Activated CD8-positive, alpha-beta memory T cell treated with anti-CD3 and anti-CD28 coated beads, Interleukin-2, amount 50 U/mL, for 48 hours (primary cell): ENCODE data around the gene BCKDK.

Experiments used
- DNase-seq: peaks from one replicate; pipeline ENCODE4 v3.0.0-alpha.2; 2020

The BCKDK gene

DNA sequence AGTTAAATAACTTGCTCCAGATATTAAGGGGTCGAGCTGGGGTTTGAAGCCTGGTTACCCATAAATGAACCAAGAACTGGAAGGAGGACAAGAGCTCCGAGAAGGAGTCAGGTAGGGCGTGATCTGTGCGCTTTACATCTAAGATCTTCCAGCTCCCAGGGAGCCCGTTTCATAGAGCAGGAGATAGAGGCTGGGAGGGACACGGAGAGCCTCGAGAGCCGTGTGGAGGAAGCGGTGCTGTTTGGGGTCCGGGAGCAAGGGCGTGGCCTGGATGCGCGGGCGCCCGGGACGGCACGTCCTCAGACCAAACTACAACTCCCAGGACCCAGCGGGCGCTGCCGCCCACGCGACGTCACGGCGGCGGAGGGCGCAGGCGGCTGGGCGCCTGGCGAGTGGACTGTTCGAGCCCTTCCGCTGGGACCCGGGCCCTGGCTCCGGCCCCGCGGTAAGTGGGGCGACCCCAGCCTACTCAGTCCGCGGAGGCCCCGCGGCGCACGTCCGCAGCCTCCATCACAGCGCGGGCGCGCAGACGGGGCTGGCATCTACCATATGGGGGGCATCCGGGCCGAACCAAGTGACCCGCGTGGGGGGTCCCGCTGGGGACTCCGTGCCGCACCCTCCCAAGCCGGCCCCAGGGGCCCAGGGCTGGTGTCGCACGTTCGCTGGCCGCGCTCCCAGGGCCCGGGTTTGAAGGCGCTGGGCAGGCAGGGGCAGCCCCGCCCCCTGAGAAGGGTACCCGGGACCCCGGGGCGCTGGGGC lies at the start of gene BCKDK:
Gene BCKDK (plus strand): TSS at position 352 of the 759 bp plus-strand sequence. CDS start 838 bp downstream, outside the sequence.
- peak; percentile 91 for DNase-seq

DNA sequence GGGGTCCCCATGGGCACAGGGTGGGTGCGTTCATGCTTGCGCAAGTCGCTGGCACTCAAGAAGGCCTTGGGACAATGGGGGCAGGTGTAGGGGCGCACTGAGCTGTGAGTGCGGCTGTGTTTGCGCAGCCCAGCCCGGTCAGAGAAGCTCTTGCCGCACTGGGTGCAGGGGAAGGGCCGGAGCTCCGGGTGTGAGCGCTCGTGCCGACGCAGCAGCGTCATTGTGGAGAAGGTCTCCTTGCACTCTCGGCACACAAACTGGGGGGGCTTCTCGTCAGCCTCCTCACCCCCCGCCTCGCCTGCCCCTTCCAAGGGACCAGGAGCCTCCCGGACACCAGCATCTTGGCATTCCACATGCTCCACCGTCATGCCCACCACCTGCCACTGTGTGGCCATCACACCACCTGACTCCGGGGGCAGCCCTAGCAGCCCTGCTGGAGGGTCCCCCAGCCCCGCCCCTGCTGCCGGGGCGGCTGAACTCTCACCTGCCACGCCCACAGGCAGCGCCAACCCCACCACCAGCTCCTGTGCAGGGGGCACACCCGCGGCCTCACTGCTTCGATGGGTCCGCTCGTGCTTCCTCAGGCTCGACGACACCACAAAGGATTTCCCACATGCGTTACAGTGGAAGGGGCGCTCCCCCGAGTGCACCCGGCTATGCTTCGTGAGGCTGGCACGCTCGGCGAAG lies 46.9 kb upstream of the BCKDK start:
- DNase-seq, result no peak

DNA sequence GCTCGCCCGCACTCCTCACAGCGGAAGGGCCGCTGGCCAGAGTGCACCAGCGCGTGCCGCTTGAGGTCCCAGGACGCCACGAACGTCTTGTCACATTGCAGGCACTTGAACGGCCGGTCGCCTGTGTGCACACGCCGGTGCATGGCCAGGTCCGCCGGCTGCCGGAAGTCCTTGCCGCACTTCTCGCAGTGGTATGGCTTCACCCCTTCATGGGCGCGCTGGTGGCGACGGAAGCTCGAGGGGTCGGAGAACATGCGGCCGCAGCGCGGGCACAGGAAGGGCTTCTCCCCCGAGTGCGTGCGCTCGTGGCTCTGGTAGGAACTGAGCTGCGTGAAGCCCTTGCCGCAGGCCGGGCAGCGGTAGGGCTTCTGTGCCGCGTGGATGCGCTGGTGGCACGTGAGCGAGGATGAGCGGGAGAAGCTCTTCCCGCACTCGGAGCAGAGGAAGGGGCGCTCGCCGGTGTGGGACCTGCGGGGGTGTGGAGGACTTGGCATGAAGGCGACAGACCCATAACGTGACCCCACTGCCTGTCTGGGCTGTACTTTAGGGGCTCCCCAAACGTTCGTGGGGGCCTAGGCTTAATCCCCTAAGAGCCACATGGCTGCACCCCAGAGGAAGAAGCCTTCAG lies 46.3 kb upstream of the BCKDK start:
- DNase-seq, result no peak

DNA sequence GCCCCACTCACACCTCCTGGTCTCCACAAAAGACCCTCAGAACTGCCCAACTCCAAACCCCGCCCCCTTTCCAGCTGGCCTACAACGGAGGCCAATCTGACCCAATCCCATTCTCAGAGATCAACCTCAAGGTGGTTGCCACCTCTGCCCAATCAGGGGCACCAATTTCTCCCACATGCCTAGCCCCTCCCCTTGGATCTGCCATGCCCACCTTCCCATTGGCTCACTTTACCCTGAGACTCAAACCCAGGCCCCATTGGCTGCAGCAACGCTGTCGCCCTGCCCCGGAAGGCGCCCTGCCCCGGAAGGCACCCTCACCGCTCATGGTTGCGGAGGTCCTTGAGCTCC lies 44.7 kb upstream of the BCKDK start:
- DNase-seq, result no peak

DNA sequence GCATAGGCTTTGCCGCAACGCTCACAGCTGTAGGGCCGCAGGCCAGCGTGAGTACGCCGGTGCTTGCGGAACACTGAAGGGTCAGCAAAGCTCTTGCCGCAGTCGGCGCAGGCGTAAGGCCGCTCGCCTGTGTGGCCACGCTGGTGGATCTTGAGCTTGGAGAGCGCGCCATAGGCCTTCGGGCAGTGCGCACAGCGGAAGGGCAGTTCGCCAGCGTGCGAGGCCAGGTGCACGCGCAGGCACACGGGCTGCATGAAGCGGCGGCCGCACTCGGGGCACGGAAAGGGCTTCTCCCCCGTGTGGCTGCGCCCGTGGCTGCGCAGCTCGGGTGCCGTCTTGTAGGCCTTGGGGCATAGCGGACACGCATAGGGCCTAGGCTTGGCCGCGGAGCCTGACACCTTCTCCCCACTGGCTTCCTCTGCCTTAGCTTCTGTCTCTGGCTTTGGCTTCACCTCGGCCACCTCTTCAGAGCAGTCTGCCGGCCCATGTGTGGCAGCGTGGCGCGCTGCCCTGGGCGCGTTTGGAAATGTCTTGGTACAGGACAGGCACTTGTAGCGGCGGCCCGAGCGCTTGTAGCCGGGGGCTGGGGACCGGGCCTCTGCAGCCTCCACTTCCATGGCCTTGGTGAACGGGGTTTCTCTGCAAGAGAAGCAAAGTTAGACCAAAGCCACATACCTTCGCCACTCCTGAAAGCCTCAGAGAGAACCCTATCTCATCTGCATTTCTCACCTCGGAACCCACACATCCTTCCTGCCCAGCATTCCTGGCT lies 44.2 kb upstream of the BCKDK start:
- DNase-seq, result no peak

DNA sequence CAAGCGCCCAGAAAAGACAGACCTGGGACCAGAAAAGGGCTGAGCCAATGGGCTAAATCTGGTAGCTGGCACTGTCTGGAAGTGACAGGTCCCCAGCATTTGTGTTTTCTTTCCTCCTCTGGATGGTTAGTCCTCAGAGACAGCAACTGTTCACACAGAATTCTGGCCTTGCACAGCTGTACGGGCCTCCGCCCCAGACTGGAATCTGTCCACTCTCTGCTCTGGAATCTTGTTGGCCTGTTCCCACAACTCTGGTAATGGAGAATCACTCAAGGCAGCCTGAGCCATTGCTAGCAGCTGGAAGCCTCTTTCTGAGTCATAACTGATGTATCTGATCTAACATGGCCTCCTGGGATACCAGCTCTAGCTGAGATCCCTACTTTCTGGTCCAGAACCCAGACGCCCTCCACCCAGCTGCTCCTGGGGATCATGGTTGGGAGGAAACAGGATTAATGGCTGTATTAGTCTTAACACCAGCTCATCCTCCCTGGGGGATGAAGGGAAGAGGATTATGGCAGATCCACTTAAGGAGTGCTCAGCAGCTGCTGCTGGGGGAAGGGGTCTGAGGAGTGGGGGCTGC lies 43.2 kb upstream of the BCKDK start:
- DNase-seq, result no peak

DNA sequence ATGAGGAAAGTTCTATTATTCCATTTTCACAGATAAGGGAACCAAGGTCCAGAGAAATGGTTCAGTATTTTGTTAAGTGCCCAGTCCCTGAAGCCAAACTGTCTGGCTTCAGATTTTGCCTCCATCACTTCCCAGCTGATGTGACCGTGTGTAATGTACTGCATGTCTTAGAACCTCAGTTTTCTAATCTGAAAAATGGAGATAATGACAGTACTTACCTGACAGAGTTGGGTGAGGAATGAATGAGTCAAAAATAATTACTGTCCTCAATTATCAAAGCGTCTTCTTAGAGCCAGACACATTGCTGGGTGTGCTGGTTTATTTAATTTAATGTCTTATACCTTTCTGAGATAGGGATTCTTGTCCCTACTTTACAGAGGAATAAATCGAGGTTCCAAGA lies 40.8 kb upstream of the BCKDK start:
- DNase-seq, result no peak

DNA sequence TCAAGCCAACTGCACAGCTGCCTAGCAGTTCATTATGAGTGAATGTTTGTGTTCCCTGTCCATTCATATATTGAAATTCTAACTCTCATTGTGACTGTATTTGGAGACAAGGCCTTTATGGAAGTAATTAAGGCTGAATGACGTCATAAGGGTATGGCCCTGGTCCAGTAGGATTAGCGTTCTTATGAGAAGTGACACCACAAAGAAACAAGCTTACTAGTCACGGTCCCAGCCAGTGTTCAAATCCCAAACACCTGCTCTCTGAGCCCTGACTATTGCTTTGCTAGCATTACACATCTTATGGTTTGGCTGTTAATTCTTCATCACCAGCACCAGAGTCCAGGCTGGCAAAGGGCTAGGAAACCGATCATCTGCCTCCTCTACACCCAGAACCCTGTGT lies 36.3 kb upstream of the BCKDK start:
- DNase-seq, result no peak

DNA sequence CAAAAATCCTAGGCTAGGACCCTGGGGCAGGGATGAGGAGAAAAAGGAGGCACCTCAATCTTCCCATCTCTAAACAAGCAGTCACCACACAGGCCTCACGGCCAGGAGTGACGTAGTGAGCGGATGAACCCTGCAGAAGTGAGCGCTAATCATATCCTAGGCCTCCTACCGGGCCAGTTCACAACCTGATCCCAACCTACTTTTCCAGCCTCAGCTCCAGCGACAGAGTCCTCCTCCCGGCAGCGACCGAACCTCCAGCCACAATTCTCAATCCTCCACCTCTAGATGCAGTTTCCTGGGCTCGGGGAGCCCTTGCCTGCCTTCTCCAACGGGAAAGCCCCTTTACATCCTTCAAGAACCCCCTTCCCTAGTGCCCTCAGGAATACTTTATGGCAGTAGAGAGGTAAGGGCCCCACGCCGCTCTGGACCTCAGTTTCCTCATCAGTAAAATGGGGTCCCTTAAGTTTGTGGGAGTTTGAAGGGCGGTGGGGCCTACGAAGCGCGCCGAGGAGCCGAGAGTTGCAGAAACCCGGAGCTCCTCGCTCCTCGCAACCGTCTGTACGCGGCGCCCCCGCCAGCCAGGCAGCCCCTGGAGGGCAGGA lies 35.5 kb upstream of the BCKDK start:
- no peak for DNase-seq

DNA sequence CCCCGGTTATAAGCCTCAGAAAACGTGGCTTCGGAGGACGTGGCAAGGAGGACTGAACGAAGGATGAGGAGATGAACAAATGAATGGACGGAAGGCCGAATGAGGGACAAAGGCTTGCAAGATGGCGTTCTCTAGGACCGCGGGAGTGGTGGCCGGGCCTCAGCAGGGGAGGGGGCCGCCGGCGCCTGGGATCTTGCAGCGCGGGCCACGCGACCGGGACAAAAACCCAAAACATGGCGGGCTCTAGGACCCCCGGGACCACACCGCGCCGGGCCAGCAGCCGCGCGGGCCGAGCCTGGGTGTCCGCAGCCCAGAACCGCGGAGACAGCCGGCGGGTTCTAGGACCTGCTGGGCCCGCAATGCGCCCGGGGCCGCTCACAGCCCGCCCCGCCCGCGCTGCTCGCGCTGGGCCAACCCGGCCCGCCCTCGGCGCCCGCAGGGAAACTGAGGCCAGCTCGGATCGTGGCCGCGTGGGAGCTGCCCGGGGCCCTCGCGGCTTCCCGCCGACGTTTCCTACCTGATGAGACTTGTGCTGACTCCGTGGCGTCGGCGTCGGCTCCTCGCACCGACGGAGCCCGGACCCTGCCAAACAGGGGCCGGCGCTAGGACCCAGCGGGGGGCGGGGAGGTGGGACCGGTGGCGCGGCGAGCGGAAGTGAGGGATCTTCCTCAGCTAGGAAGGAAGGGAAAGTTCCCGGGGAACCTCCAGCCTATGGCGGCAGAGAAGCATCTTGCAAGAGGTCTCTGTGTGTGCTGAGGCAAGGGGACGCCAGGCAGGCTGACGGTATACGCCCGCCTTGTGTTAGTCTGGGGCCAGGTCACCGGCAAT lies 34.8 kb upstream of the BCKDK start:
- peak; percentile 94 for DNase-seq

DNA sequence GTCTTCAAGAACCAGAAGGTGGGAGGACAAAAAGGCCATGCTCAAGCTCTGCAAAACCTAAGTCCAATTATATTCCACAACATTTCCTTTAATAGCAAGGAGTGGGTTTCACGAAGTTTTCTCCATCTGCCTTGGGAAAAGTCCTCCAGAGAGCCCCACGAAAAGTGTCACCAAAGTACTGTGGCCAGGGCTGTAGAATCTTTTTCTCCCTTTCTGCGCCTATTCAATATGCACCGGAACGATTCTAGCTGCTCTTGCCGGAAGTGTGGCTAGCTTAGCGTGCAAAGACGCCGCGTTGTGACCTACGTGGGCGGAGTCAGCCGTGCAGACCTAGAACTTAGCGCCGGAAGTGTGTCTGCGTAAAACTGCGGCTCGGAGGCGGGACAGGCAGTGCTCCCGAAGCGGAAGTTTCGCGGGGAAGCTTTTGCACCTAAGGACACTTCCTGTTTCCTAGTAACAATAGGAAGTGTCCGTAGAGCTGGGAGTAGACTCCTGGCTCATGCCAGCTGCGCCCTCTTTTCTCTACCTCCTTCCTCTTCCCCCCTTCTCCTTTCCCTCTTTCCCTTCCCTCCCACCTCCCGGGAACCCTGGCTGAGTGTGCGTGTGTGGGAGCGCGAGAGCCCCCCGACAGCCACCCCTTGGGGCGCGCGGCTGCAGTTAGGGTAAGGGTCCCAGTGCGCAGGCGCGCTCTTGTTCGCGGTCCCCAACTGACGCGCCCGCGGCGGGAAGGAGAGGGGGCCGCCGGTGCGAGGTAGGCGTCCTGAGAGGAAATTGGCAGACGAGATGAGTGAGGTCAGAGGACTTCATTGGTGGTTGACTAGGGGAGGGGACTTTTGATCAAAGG lies 34.0 kb upstream of the BCKDK start, which contains the start of the genes ZNF646 and ZNF668:
Gene ZNF646 (plus strand): TSS at position 453 of the 844 bp plus-strand sequence. CDS start 1,903 bp downstream, outside the sequence.
Gene ZNF668 (minus strand): TSS at position 271 of the 844 bp plus-strand sequence. CDS start 9,781 bp downstream, outside the sequence.
- peak; percentile 97 for DNase-seq

DNA sequence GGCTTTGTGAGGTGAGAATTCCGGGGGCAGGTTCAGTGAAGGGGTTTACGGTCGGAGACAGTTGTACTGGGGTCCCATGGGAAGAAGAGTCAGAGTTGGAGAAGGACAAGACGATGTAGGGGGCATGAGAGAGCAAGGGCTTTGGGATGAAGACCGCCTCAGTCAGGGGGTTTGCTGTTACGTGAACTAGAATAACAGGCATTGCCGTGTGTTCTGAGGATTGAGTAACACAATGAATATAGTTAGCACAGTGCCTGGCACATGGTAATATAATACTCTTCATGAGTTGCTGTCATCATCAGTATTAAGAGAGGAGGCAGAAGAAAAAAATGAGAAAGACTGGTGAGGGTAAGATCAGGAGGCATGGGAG lies 33.4 kb upstream of the BCKDK start:
- DNase-seq, result no peak

DNA sequence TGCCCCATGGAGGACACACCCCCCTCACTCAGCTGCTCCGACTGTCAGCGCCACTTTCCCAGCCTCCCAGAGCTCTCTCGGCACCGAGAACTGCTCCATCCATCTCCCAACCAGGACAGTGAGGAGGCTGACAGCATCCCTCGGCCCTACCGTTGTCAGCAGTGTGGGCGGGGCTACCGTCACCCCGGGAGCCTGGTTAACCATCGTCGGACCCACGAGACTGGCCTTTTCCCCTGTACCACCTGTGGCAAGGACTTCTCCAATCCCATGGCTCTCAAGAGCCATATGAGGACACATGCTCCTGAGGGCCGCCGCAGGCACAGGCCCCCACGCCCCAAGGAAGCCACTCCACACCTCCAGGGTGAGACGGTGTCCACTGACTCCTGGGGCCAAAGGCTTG lies 31.9 kb upstream of the BCKDK start:
- DNase-seq, result no peak

DNA sequence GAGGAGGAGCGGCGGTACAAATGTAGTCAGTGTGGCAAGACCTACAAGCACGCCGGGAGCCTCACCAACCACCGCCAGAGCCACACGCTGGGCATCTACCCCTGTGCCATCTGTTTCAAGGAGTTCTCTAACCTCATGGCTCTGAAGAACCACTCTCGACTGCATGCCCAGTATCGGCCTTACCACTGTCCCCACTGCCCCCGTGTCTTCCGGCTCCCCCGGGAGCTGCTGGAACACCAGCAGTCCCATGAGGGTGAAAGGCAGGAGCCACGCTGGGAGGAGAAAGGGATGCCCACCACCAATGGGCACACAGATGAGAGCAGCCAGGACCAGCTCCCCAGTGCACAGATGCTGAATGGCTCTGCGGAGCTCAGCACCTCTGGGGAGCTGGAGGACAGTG lies 31.2 kb upstream of the BCKDK start:
- no peak for DNase-seq

DNA sequence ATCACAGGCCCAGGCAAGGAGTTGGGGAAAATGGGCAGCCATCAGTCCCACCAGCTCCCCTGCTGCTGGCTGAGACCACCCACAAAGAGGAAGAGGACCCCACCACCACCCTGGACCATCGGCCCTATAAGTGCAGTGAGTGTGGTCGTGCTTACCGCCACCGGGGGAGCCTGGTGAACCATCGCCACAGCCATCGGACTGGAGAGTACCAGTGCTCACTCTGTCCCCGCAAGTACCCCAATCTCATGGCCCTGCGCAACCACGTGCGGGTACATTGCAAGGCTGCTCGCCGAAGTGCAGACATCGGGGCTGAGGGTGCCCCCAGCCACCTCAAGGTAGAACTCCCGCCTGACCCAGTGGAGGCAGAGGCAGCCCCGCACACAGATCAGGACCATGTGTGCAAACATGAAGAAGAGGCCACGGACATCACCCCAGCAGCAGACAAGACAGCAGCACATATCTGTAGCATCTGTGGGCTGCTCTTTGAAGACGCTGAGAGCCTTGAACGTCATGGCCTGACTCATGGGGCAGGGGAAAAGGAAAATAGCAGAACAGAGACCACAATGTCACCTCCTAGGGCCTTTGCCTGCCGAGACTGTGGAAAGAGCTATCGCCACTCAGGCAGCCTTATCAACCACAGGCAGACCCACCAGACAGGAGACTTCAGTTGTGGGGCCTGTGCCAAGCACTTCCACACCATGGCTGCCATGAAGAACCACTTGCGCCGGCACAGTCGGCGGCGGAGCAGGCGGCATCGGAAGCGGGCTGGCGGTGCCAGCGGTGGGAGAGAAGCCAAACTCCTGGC lies 30.4 kb upstream of the BCKDK start:
- no peak for DNase-seq

DNA sequence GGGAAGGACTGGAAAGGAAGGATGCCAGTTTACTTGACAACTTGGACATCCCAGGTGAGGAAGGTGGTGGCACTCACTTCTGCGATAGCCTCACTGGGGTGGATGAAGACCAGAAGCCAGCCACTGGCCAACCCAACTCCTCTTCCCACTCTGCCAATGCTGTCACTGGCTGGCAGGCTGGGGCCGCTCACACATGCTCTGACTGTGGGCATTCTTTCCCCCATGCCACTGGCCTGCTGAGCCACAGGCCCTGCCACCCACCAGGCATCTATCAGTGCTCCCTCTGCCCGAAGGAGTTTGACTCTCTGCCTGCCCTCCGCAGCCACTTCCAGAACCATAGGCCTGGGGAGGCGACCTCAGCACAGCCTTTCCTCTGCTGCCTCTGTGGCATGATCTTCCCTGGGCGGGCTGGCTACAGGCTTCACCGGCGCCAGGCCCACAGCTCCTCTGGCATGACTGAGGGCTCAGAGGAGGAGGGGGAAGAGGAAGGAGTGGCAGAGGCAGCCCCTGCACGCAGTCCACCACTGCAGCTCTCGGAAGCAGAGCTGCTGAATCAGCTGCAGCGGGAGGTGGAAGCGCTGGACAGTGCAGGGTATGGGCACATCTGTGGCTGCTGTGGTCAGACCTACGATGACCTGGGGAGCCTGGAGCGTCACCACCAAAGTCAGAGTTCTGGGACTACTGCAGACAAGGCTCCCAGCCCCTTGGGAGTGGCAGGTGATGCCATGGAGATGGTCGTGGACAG lies 29.4 kb upstream of the BCKDK start:
- DNase-seq, result no peak

DNA sequence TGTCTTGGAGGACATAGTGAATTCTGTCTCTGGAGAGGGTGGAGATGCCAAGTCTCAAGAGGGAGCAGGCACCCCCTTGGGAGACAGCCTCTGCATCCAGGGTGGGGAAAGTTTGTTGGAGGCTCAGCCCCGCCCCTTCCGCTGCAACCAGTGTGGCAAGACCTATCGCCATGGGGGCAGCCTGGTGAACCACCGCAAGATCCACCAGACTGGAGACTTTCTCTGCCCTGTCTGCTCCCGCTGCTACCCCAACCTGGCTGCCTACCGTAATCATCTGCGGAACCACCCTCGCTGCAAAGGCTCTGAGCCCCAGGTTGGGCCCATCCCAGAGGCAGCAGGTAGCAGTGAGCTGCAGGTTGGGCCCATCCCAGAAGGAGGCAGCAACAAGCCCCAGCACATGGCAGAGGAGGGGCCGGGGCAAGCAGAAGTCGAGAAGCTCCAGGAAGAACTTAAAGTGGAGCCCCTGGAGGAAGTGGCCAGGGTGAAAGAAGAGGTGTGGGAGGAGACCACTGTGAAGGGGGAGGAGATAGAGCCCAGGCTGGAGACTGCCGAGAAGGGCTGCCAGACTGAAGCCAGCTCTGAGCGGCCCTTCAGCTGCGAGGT lies 28.7 kb upstream of the BCKDK start:
- no peak for DNase-seq

DNA sequence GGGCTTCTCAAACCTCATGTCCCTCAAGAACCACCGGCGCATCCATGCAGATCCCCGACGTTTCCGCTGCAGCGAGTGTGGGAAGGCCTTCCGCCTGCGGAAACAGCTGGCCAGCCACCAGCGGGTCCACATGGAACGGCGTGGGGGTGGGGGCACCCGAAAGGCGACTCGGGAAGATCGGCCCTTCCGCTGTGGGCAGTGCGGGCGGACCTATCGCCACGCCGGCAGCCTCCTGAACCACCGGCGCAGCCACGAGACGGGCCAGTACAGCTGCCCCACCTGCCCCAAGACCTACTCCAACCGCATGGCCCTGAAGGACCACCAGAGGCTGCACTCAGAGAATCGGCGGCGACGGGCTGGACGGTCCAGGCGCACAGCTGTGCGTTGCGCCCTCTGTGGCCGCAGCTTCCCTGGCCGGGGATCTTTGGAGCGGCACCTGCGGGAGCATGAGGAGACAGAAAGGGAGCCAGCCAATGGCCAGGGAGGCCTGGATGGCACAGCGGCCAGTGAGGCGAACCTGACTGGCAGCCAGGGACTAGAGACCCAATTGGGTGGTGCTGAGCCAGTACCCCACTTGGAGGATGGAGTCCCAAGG lies 28.1 kb upstream of the BCKDK start:
- DNase-seq, result no peak
